HepG2 (cell line): ENCODE data around the gene PELO. TPM values are rescaled to one million over a fixed set of nuclear protein-coding genes. Genes with fewer than 3 reads are reported as not detected.

ENCODE experiments used
- ATAC-seq: fragments of 200-7000 bp; cut with Tn5 transposase; 3 replicates; pipeline ENCODE4 v1.9.1; 2020; ENCODE audit warnings: mild to moderate bottlenecking, moderate library complexity
- BruUV-seq: library from RNA; stranded (reverse); fragments of 400-500 nt; replicated peaks from 2 replicates; lab custom pipeline; 2021; lab: Mats Ljungman, UMichigan
- CTCF ChIA-PET: fragments of 300-600 bp; formaldehyde crosslinking; extraction: SDS; loops from one replicate; lab custom pipeline; 2021; ENCODE audit warnings: low total read pairs, inconsistent platforms, low intra/inter-chr PET ratio; lab: Yijun Ruan, JAX
- POLR2A ChIA-PET: fragments of 350-600 bp; sonication (Branson Sonifier 250); formaldehyde crosslinking; loops from one replicate; lab custom pipeline; 2020; ENCODE audit warnings: antibody characterized with exemption, inconsistent platforms; lab: Yijun Ruan, JAX
- DNase-seq: peaks from one replicate; pipeline ENCODE4 v3.0.0-alpha.2; 2015; ENCODE audit warnings: low spot score
- FAIRE-seq: peaks from 3 replicates; lab custom pipeline; 2011; peaks lifted over from hg19 to GRCh38; lab: Jason Lieb, UNC
- H2AFZ ChIP-seq: one replicate; pipeline ENCODE4 v1.6.1; 2011; ENCODE audit warnings: low read length, inconsistent platforms
- H3K27ac ChIP-seq: fragments of 300-600 bp; 3 replicates; pipeline ENCODE4 v1.8.0; 2011; ENCODE audit warnings: mixed run types, mild to moderate bottlenecking, mixed read lengths, low read length, inconsistent platforms; ENCODE audit not compliant: insufficient read depth; ENCODE audit errors: extremely low read length
- H3K27me3 ChIP-seq, 2 experiments: fragments of 200-600 bp in 1 of 2; 2 replicates in 1 of 2; 3 replicates in 1 of 2; pipeline versions ENCODE4 v1.6.0 to v1.8.0; 2011; ENCODE audit warnings: low read length in 2 of 2, mild to moderate bottlenecking in 2 of 2, moderate library complexity in 2 of 2, inconsistent platforms in 1 of 2; ENCODE audit not compliant: insufficient read depth in 2 of 2, control insufficient read depth in 1 of 2
- H3K36me3 ChIP-seq, 2 experiments: fragments of 200-600 bp in 1 of 2; replicated peaks in 1 of 2; 2 replicates in 1 of 2; 3 replicates in 1 of 2; pipeline versions ENCODE4 v1.5.1 to v1.8.0; 2011; ENCODE audit warnings: low read length in 2 of 2, inconsistent platforms in 1 of 2; ENCODE audit not compliant: insufficient read depth in 2 of 2, control insufficient read depth in 1 of 2
- H3K4me1 ChIP-seq: 2 replicates; pipeline ENCODE4 v1.5.1; 2012; ENCODE audit warnings: low read length, inconsistent platforms; ENCODE audit not compliant: insufficient read depth
- H3K4me2 ChIP-seq: 2 replicates; pipeline ENCODE4 v1.6.0; 2011; ENCODE audit warnings: low read depth, low read length, inconsistent platforms
- H3K4me3 ChIP-seq, 3 experiments: fragments of 200-600 bp in 1 of 3; sonication (generic), shearing (Covaris generic) in 1 of 3; replicated peaks in 1 of 3; 2 replicates each; pipeline ENCODE4 v1.5.1; 2011 to 2016; ENCODE audit warnings: low read length in 3 of 3, inconsistent platforms in 2 of 3, low read depth in 2 of 3, mild to moderate bottlenecking in 2 of 3, control low read depth in 1 of 3, mixed read lengths in 1 of 3; ENCODE audit not compliant: insufficient read depth in 1 of 3
- H3K79me2 ChIP-seq: one replicate; pipeline ENCODE4 v1.6.1; 2011; ENCODE audit warnings: low read length, inconsistent platforms; ENCODE audit not compliant: insufficient read depth
- H3K9ac ChIP-seq: 2 replicates; pipeline ENCODE4 v1.6.0; 2011; ENCODE audit warnings: mild to moderate bottlenecking, low read depth, low read length, inconsistent platforms; ENCODE audit not compliant: insufficient read depth
- H3K9me3 ChIP-seq: 2 replicates; pipeline ENCODE4 v1.5.1; 2012; ENCODE audit warnings: mild to moderate bottlenecking, low read length
- H4K20me1 ChIP-seq: 2 replicates; pipeline ENCODE4 v1.6.0; 2011; ENCODE audit warnings: inconsistent platforms, mild to moderate bottlenecking, low read length, moderate library complexity; ENCODE audit not compliant: insufficient read depth
- FOXK1 ChIP-seq: sonication (generic); formaldehyde crosslinking; IDR thresholded peaks from 2 replicates; pipeline ENCODE4 v1.4.0; 2020; ENCODE audit warnings: low read depth, missing genetic modification reagents, borderline replicate concordance
- RFXANK ChIP-seq: IDR thresholded peaks from 2 replicates; pipeline ENCODE4 v1.6.1; 2016
- ZKSCAN1 ChIP-seq: fragments of 150-350 bp; IDR thresholded peaks from 2 replicates; pipeline ENCODE4 v1.6.1; 2014; ENCODE audit warnings: low read length
- ZNF12 ChIP-seq: sonication (generic); formaldehyde crosslinking; IDR thresholded peaks from 2 replicates; pipeline ENCODE4 v1.5.0; 2020; ENCODE audit warnings: missing genetic modification reagents
- ZNF772 ChIP-seq: sonication (generic); formaldehyde crosslinking; IDR thresholded peaks from 2 replicates; pipeline ENCODE4 v1.5.0; 2020; ENCODE audit warnings: mild to moderate bottlenecking, missing genetic modification reagents
- WGBS: methylation state at CpG from one replicate; pipeline ENCODE4 v1.1.6; 2017; ENCODE audit warnings: low lambda C conversion rate; 5-methylcytosine and 5-hydroxymethylcytosine counted together
- in situ Hi-C: cut with HindIII; loops from 2 replicates; pipeline ENCODE4 v1.10.0; 2017; ENCODE audit warnings: low pct_unique_long_range_greater_than_20kb; ENCODE audit not compliant: extremely low pct_ligation_motif_present
- intact Hi-C: fragments of 100-400 bp; cut with micrococcal nuclease; formaldehyde crosslinking; loops from one replicate; pipeline ENCODE4 v1.10.0; 2022; ENCODE audit not compliant: unreplicated experiment
- polyA plus RNA-seq, 8 experiments: library from polyadenylated mRNA; depleted of rRNA in 3 of 8; stranded (reverse) in 7 of 8; unstranded in 1 of 8; fragments of >200 nt; fragmentation: Illumina TruSeq in 4 of 8; extraction: Trizol in 4 of 8; gene quantifications; 2 replicates each; pipeline versions ENCODE4 v1.2.1 to v1.2.3, GENCODE V29; 2011 to 2016; ENCODE audit warnings: low read depth in 4 of 8, missing spikeins in 1 of 8, mixed read lengths in 1 of 8; ENCODE audit not compliant: insufficient read depth in 1 of 8
- total RNA-seq, 5 experiments: library from RNA; depleted of rRNA; stranded (reverse); fragments of >200 nt; fragmentation: Illumina TruSeq; extraction: Trizol; gene quantifications; 2 replicates each; pipeline ENCODE4 v1.2.3, GENCODE V29; 2016; ENCODE audit warnings: low read depth in 1 of 5

The PELO gene
- total and polyA plus RNA-seq, 2 of the 13 experiments (the other 11 are each of a cell fraction or from before 2014, with no cell fraction given) = 19.0 to 23.9 TPM

DNA sequence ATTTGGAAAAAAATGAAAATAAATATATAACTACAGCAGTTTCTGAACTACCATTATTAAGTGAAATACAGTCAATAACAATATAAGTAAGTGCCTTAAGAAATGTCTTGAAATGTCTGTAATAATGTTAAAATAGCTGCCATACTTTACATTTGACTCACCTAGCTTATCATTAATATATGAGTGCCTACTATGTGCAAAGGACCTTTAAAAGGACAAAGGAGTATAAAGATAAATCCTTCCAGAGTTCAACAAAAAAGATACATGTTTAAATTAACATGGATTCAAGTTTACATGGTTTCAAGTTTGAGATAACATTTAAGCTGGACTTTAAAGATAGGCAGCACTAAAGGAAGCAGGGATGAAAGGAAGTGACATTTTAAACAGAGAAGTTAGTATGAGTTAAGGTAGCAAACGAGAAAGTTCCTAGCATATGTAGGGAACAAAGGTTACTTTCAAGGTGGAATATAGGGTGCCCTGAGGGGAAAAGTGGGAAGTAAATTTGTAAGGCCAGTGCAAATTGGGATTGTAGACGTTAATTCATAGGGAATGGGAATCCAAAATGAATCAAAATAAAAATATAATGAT is 8.9 kb downstream of the PELO start:
- Histone ChIP-seq H3K9ac (no peak overlapping the region), H3K4me1 (peaks cover 88% of the 10 kb centered on the region), H2AFZ (no peak overlapping the region), H4K20me1 (peaks cover 10% of the 10 kb centered on the region), H3K79me2 (peaks cover 93% of the 10 kb centered on the region), H3K9me3 (no peaks in the 10 kb centered on the region), H3K27ac (peak overlapping the region; percentile 40), H3K4me3 (no peak overlapping the region), H3K4me2 (peak overlapping the region; percentile 29; the same call in 1 of the 2 replicates), H3K36me3 (peaks cover 0 to 3% of the 10 kb centered on the region in 2 experiments; a peak in 1 of 5 replicates), H3K27me3 (no peaks in the 10 kb centered on the region; a peak in 1 of 5 replicates)
- DNase-seq = no peak
- 58% methylated on average over 2 of the region's 2 CpGs for WGBS
- ATAC-seq = no peak
- in situ Hi-C loops = no loop called here
- CTCF ChIA-PET = no interaction called here
- POLR2A ChIA-PET = no interaction called here
- TF ChIP-seq RFXANK (CRISPR knock-in tag) (no peak), ZNF12 (CRISPR knock-in tag) (peak; percentile 78), ZKSCAN1 (peak; percentile 86)
- FAIRE-seq = no peak
- intact Hi-C loops = no loop called here
- no TSS peak for BruUV-seq

DNA sequence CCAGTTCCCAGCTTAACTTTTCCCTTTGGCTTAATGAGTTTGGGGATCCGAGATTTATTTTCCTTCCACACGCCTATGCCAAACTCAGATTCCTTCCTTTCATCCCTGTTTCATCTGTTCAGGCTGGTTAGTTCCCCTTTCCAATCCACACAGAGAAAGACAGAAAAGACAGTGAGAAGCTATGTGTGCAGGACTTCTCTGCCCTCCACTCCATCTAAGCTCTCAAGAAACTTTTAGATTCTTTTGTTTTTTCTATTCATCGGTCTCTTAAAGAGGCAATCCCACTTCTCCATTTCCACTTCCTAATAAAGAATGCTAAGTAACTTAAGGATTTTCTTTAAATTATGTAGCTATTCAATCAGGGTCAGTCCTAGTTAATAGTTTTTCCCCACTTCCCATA is 11.2 kb downstream of the PELO start:
- no peaks in the 10 kb centered on the region for H3K9me3 ChIP-seq
- 0 out of 2 replicates have a peak, but pooled peaks have one; percentile 9 for TF ChIP-seq ZNF772 (CRISPR knock-in tag)
- TF ChIP-seq FOXK1 (CRISPR knock-in tag) = no peak
- H3K36me3 ChIP-seq = peaks cover 0 to 9% of the 10 kb centered on the region in 2 experiments; a peak in 2 of 5 replicates
- H3K27me3 ChIP-seq = no peaks in the 10 kb centered on the region; a peak in 1 of 5 replicates
- peak overlapping the region; percentile 88 for H3K27ac ChIP-seq
- FAIRE-seq = no peak
- H3K79me2 ChIP-seq = peaks cover 95% of the 10 kb centered on the region
- BruUV-seq = no TSS peak
- no peak overlapping the region for H2AFZ ChIP-seq
- peak overlapping the region; percentile 86 for H3K9ac ChIP-seq
- no peak for DNase-seq
- ChIA-PET POLR2A (interaction anchor here (0.8 to 3.9 kb wide), 9 partner anchors 9 to 311 kb away, joined by 3 to 79 read pairs (median 3); partner anchors contain the start of genes ITGA1, MOCS2 and PELO), CTCF (no interaction called here)
- ATAC-seq = no peak
- H3K4me3 ChIP-seq = peak overlapping the region; percentile 66 to 86 (median 70)
- peaks cover 32% of the 10 kb centered on the region for H4K20me1 ChIP-seq
- peaks cover 81% of the 10 kb centered on the region for H3K4me1 ChIP-seq
- in situ Hi-C loops (no loop called here), intact Hi-C loops (no loop called here)
- H3K4me2 ChIP-seq = peak overlapping the region; percentile 94
- 9% methylated on average over 3 of the region's 3 CpGs for WGBS
